HG03175 (cell line): ENCODE data around the gene CNOT6L.
A peak's percentile ranks its signal among the peaks of the same experiment; 100 is the strongest.
"Not testable (repeated sequence)": the region's sequence is repeated elsewhere in the genome, so short reads cannot be mapped to it uniquely, and the experiment has no call there.

ENCODE experiments used
- ATAC-seq: cut with Tn5 transposase; IDR thresholded peaks from one replicate; pipeline ENCODE4 v1.9.1; 2021; ENCODE audit warnings: mild to moderate bottlenecking, moderate library complexity; ENCODE audit not compliant: unreplicated experiment

CNOT6L gene

GRCh38 chr4:77783895-77784294, 35.3 kb downstream of the CNOT6L start:
- ATAC-seq: no peak

GRCh38 chr4:77782102-77782835, 36.9 kb downstream of the CNOT6L start:
- ATAC-seq: no peak

GRCh38 chr4:77780762-77781161, 38.4 kb downstream of the CNOT6L start:
- not testable (repeated sequence) for ATAC-seq

GRCh38 chr4:77777135-77777807, 41.9 kb downstream of the CNOT6L start:
- ATAC-seq: no peak

- ATAC-seq: no peak
These were observed 42.7 kb downstream of the CNOT6L start for GRCh38 chr4:77776182-77777134.

- no peak for ATAC-seq
These were observed 46.1 kb downstream of the CNOT6L start for GRCh38 chr4:77773101-77773500.

- ATAC-seq: no peak
These were observed 47.6 kb downstream of the CNOT6L start for GRCh38 chr4:77771566-77771965.

- no peak for ATAC-seq
These were observed 53.4 kb downstream of the CNOT6L start for GRCh38 chr4:77765720-77766119.

- no peak for ATAC-seq
These were observed 56.6 kb downstream of the CNOT6L start for GRCh38 chr4:77762531-77762930.

- no peak for ATAC-seq
These were observed 57.6 kb downstream of the CNOT6L start for GRCh38 chr4:77761595-77761994.

GRCh38 chr4:77758804-77759203, 60.4 kb downstream of the CNOT6L start:
- ATAC-seq: no peak

GRCh38 chr4:77751764-77752163, 67.4 kb downstream of the CNOT6L start:
- ATAC-seq: no peak

- no peak for ATAC-seq
These were observed 73.4 kb downstream of the CNOT6L start for GRCh38 chr4:77745792-77746191.

GRCh38 chr4:77742054-77742453, 77.1 kb downstream of the CNOT6L start:
- no peak for ATAC-seq

GRCh38 chr4:77740480-77740879, 78.7 kb downstream of the CNOT6L start:
- ATAC-seq: no peak

GRCh38 chr4:77734928-77735327, 84.2 kb downstream of the CNOT6L start:
- ATAC-seq: peak; percentile 90

- no peak for ATAC-seq
These were observed 87.5 kb downstream of the CNOT6L start for GRCh38 chr4:77731656-77732055.

- no peak for ATAC-seq
These were observed 90.7 kb downstream of the CNOT6L start for GRCh38 chr4:77728420-77728819.

GRCh38 chr4:77721073-77721472, 98.1 kb downstream of the CNOT6L start:
- ATAC-seq: no peak

GRCh38 chr4:77718500-77718899, 100.7 kb downstream of the CNOT6L start:
- ATAC-seq: not testable (repeated sequence)
